Left lobe of liver (tissue), 2 donors: Measurements from ENCODE around the gene GMCL2. TPM values are rescaled to one million over a fixed set of nuclear protein-coding genes. Genes with fewer than 3 reads are reported as not detected.
A peak's percentile ranks its signal among the peaks of the same experiment; 100 is the strongest.

Experiments used
- ATAC-seq: fragments of 200-7000 bp; cut with Tn5 transposase; one replicate; pipeline ENCODE4 v1.9.1; 2020; ENCODE audit warnings: mild to moderate bottlenecking, moderate library complexity
- DNase-seq: peaks from one replicate; pipeline ENCODE4 v3.0.0-alpha.2; 2020; ENCODE audit warnings: low spot score
- total RNA-seq: library from RNA; stranded (reverse); gene quantifications from one replicate; pipeline ENCODE4 v1.2.1, GENCODE V29; 2021
- donor health status: DM: no; HTN: no; CAD: no; lungs with moderate emphysema.
- donor health status: DM: no; HTN: yes; CAD: no.

The GMCL2 gene
- total RNA-seq, 1 donor from 2014 or later: not detected

- no peak for ATAC-seq
- DNase-seq: no peak
Measured at GRCh38 chr5:178147406-178147805, 39.8 kb downstream of the GMCL2 start.

DNA sequence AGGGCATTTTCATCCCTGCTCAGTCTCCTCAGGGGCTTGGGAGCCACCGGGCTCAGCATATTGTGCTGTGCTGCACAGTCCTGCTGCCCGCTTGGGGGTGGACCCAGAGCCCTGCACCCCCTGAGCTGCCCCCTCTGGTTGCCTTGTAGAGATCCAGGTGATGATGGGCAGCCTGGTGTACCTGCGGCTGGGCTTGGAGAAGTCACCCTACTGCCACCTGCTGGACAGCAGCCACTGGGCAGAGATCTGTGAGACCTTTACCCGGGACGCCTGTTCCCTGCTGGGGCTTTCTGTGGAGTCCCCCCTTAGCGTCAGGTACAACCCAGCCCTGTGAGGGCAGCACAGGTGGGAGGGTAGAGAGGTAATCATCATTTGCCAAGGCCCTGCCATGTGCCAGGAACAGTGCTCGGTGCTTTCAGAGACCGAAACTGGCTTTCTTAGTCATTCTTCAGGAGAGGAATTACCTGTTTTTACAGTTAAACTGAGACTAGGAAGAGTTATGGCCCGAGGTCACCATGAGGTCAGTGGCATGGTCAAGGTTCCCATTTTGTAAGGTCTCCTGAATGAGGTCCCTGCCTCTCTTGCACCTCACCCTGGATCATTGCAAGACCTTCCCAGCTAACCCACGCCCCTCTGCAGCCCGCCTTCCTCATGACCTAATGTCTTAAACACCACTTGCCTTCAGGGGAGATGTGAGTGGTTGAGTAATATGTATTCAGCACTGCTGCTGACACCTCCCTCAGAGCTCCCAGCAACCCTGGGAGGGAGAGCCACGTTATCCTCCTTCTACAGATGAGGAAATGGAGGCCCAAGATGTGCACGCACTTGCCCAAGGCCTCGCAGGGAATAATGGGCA is 41.0 kb downstream of the GMCL2 start:
- peak; percentile 73 for DNase-seq
- ATAC-seq: peak; percentile 88

GRCh38 chr5:178143901-178144300 is 43.3 kb downstream of the GMCL2 start:
- DNase-seq (no peak), ATAC-seq (peak; percentile 10)

GRCh38 chr5:178143246-178143645 is 43.9 kb downstream of the GMCL2 start:
- DNase-seq (no peak), ATAC-seq (no peak)

GRCh38 chr5:178142642-178143041 is 44.5 kb downstream of the GMCL2 start:
- ATAC-seq: no peak
- no peak for DNase-seq

DNA sequence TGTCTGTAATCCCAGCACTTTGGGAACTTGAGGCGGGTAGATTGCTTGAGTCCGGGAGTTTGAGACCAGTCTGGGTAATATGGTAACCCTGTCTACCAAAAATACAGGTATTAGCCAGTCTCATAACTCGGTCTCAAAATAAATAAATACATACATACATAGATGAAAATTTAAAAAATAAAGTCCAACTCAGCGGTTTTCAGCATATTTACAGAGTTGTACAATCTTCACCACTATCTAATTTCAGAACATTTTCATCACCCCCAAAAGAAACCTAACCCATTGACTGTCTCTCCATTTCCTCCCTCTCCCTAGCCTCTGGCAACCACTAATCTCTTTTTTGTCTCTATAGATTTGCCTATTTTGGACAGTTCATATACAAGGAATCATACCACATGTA is 45.6 kb downstream of the GMCL2 start:
- DNase-seq: no peak
- ATAC-seq: no peak

GRCh38 chr5:178137991-178138390 is 49.2 kb downstream of the GMCL2 start:
- no peak for ATAC-seq
- DNase-seq: no peak

DNA sequence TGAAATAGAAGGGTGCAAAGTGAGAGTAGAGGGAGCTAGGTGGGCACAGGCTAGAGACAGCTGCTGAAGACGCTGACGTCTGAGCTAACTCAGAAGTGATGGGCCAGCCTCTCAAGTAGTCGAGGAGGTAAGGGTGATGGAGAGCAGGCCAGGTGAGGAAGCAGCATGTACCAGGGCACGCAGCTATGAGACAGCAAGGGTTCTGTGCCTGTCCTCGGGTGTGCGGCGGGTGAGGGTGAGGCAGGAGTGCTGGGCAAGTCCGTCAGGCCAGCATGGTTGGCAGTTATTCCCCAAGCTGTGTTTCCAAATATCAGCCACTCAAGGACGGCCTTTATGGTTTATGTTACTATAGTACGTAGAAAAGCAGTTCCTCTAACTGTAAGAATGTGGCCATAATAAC is 50.2 kb downstream of the GMCL2 start:
- DNase-seq: no peak
- no peak for ATAC-seq

Other genes starting within 250 kb of the GMCL2 start
- gene PROP1, start 191.1 kb downstream of the GMCL2 start, total RNA-seq: not detected
- gene N4BP3, start 73.8 kb downstream of the GMCL2 start, total RNA-seq: 0.13 TPM
- gene RMND5B, start 56.4 kb downstream of the GMCL2 start, total RNA-seq: 22.9 TPM
- 45.6 TPM for gene NHP2, start 33.5 kb downstream of the GMCL2 start, total RNA-seq
- gene HNRNPAB, start 17.2 kb upstream of the GMCL2 start, total RNA-seq: 56.1 TPM
- 74.1 TPM for gene PHYKPL, start 45.4 kb upstream of the GMCL2 start, total RNA-seq